WERI-Rb-1 (cell line): Measurements from ENCODE around the gene LAMB4.

Source experiments
- DNase-seq: peaks from one replicate; pipeline ENCODE4 v3.0.0-alpha.2; 2020
- H3K27ac ChIP-seq: fragments of 250-450 bp; sonication (Bioruptor Pico); 2 replicates; pipeline ENCODE4 v1.5.1; 2020; ENCODE audit warnings: mild to moderate bottlenecking, moderate library complexity
- H3K27me3 ChIP-seq: fragments of 250-450 bp; sonication (Bioruptor Pico); 2 replicates; pipeline ENCODE4 v1.5.1; 2021; ENCODE audit warnings: mild to moderate bottlenecking, low read depth, moderate library complexity; ENCODE audit not compliant: insufficient read depth, severe bottlenecking
- H3K36me3 ChIP-seq: fragments of 250-450 bp; sonication (Bioruptor Pico); 2 replicates; pipeline ENCODE4 v1.5.1; 2020; ENCODE audit warnings: mild to moderate bottlenecking, moderate library complexity
- H3K4me3 ChIP-seq: 2 replicates; pipeline ENCODE4 v1.5.1; 2011; ENCODE audit warnings: low read depth, mild to moderate bottlenecking, control low read depth, low read length
- H3K9me3 ChIP-seq: fragments of 250-450 bp; sonication (Bioruptor Pico); 2 replicates; pipeline ENCODE4 v1.5.1; 2021; ENCODE audit warnings: mild to moderate bottlenecking, moderate library complexity; ENCODE audit not compliant: severe bottlenecking
- CTCF ChIP-seq: IDR thresholded peaks from 2 replicates; pipeline ENCODE4 v1.5.1; 2011; ENCODE audit warnings: low read depth, mild to moderate bottlenecking, control low read depth, inconsistent platforms, low read length

LAMB4 gene

GRCh38 chr7:108077709-108078108, 52.5 kb downstream of the LAMB4 start:
- DNase-seq, result no peak
- Histone ChIP-seq H3K27ac (peak overlapping the region; percentile 79), H3K27me3 (no peaks in the 10 kb centered on the region), H3K4me3 (no peak overlapping the region), H3K36me3 (no peaks in the 10 kb centered on the region), H3K9me3 (peaks cover 11% of the 10 kb centered on the region)
- no peak for TF ChIP-seq CTCF

- TF ChIP-seq CTCF, result no peak
- DNase-seq, result no peak
- H3K4me3 ChIP-seq, result no peak overlapping the region
- H3K27ac ChIP-seq, result no peak overlapping the region
- no peaks in the 10 kb centered on the region for H3K36me3 ChIP-seq
- H3K9me3 ChIP-seq, result peaks cover under 1% of the 10 kb centered on the region
- no peaks in the 10 kb centered on the region for H3K27me3 ChIP-seq
These were observed 54.0 kb downstream of the LAMB4 start for GRCh38 chr7:108076156-108076555.

- no peaks in the 10 kb centered on the region for H3K27me3 ChIP-seq
- peak; percentile 74 for DNase-seq
- no peak for TF ChIP-seq CTCF
- no peaks in the 10 kb centered on the region for H3K9me3 ChIP-seq
- no peak overlapping the region for H3K4me3 ChIP-seq
- H3K36me3 ChIP-seq, result no peaks in the 10 kb centered on the region
- peak overlapping the region; percentile 82 for H3K27ac ChIP-seq
These were observed 56.7 kb downstream of the LAMB4 start for GRCh38 chr7:108073305-108074070.

- no peak for TF ChIP-seq CTCF
- Histone ChIP-seq H3K9me3 (no peaks in the 10 kb centered on the region), H3K4me3 (no peak overlapping the region), H3K36me3 (no peaks in the 10 kb centered on the region), H3K27me3 (no peaks in the 10 kb centered on the region), H3K27ac (peak overlapping the region; percentile 82)
- peak; percentile 40 for DNase-seq
These were observed 57.4 kb downstream of the LAMB4 start for GRCh38 chr7:108072739-108073138.

GRCh38 chr7:108072116-108072515, 58.0 kb downstream of the LAMB4 start:
- no peaks in the 10 kb centered on the region for H3K27me3 ChIP-seq
- H3K9me3 ChIP-seq, result no peaks in the 10 kb centered on the region
- H3K27ac ChIP-seq, result peak overlapping the region; percentile 82
- no peaks in the 10 kb centered on the region for H3K36me3 ChIP-seq
- no peak overlapping the region for H3K4me3 ChIP-seq
- TF ChIP-seq CTCF, result no peak
- DNase-seq, result no peak

- no peaks in the 10 kb centered on the region for H3K27me3 ChIP-seq
- no peaks in the 10 kb centered on the region for H3K9me3 ChIP-seq
- DNase-seq, result peak; percentile 59
- no peaks in the 10 kb centered on the region for H3K36me3 ChIP-seq
- H3K4me3 ChIP-seq, result no peak overlapping the region
- peak overlapping the region; percentile 82 for H3K27ac ChIP-seq
- no peak for TF ChIP-seq CTCF
These were observed 58.6 kb downstream of the LAMB4 start for GRCh38 chr7:108071551-108071950.
